ENCODE results near the gene CDH26.
"Not testable (repeated sequence)": the region's sequence is repeated elsewhere in the genome, so short reads cannot be mapped to it uniquely, and the experiment has no call there.

CDH26 gene

GRCh38 chr20:60039526-60039925 is 81.3 kb downstream of the CDH26 start:
- no peak for TF ChIP-seq CTCF (IDR thresholded peaks at IDR 0.05; ENCODE audit: low read depth, low read length)
- no peaks in the 10 kb centered on the region for H3K27me3 ChIP-seq (ENCODE audit: insufficient read depth, low read depth, severe bottlenecking)
- no peak overlapping the region for H3K27ac ChIP-seq

GRCh38 chr20:60040471-60041162 is 82.4 kb downstream of the CDH26 start:
- Histone ChIP-seq H3K9me3 (ENCODE audit: severe bottlenecking) (no peaks in the 10 kb centered on the region), H3K27me3 (ENCODE audit: insufficient read depth, low read depth, severe bottlenecking) (no peaks in the 10 kb centered on the region), H3K27ac (no peak overlapping the region), H3K4me3 (ENCODE audit: low read depth, low read length) (no peak overlapping the region), H3K36me3 (no peaks in the 10 kb centered on the region)
- no peak for DNase-seq
- no peak for TF ChIP-seq CTCF (IDR thresholded peaks at IDR 0.05; ENCODE audit: low read depth, low read length)

More at GRCh38 chr20:60039526-60039925, 81.3 kb downstream of the CDH26 start:
- Histone ChIP-seq H3K9me3 (ENCODE audit: severe bottlenecking) (no peaks in the 10 kb centered on the region), H3K36me3 (no peaks in the 10 kb centered on the region), H3K4me3 (ENCODE audit: low read depth, low read length) (no peak overlapping the region)
- DNase-seq, result no peak

- not testable (repeated sequence) for H3K36me3 ChIP-seq; H3K27me3 ChIP-seq (ENCODE audit: insufficient read depth, low read depth, severe bottlenecking); H3K9me3 ChIP-seq (ENCODE audit: severe bottlenecking); H3K4me3 ChIP-seq (ENCODE audit: low read depth, low read length)
- DNase-seq, result peak; percentile 61
- peak overlapping the region; percentile 49 for H3K27ac ChIP-seq
These were observed 83.4 kb downstream of the CDH26 start for GRCh38 chr20:60041436-60042165.

- Histone ChIP-seq H3K36me3 (no peaks in the 10 kb centered on the region), H3K27me3 (ENCODE audit: insufficient read depth, low read depth, severe bottlenecking) (no peaks in the 10 kb centered on the region), H3K27ac (no peak overlapping the region), H3K4me3 (ENCODE audit: low read depth, low read length) (no peak overlapping the region), H3K9me3 (ENCODE audit: severe bottlenecking) (no peaks in the 10 kb centered on the region)
- DNase-seq, result no peak
- no peak for TF ChIP-seq CTCF (IDR thresholded peaks at IDR 0.05; ENCODE audit: low read depth, low read length)
These were observed 85.2 kb downstream of the CDH26 start for GRCh38 chr20:60043435-60043834.

- H3K4me3 ChIP-seq (ENCODE audit: low read depth, low read length), result no peak overlapping the region
- no peaks in the 10 kb centered on the region for H3K36me3 ChIP-seq
- H3K27ac ChIP-seq, result no peak overlapping the region
- H3K9me3 ChIP-seq (ENCODE audit: severe bottlenecking), result no peaks in the 10 kb centered on the region
- DNase-seq, result peak; percentile 71
- no peak for TF ChIP-seq CTCF (IDR thresholded peaks at IDR 0.05; ENCODE audit: low read depth, low read length)
- H3K27me3 ChIP-seq (ENCODE audit: insufficient read depth, low read depth, severe bottlenecking), result no peaks in the 10 kb centered on the region
These were observed 87.8 kb downstream of the CDH26 start for GRCh38 chr20:60046011-60046413.

- no peak overlapping the region for H3K27ac ChIP-seq
- no peak for TF ChIP-seq CTCF (IDR thresholded peaks at IDR 0.05; ENCODE audit: low read depth, low read length)
- H3K9me3 ChIP-seq (ENCODE audit: severe bottlenecking), result no peaks in the 10 kb centered on the region
- no peaks in the 10 kb centered on the region for H3K36me3 ChIP-seq
- H3K27me3 ChIP-seq (ENCODE audit: insufficient read depth, low read depth, severe bottlenecking), result no peaks in the 10 kb centered on the region
- no peak for DNase-seq
- no peak overlapping the region for H3K4me3 ChIP-seq (ENCODE audit: low read depth, low read length)
These were observed 88.2 kb downstream of the CDH26 start for GRCh38 chr20:60046436-60046835.
